Measurements from ENCODE around the gene CAB39.

CAB39 gene

GRCh38 chr2:230796280-230796862 is 83.7 kb downstream of the CAB39 start:
- Histone ChIP-seq H3K4me3 (ENCODE audit: low read depth, low read length) (no peak overlapping the region), H3K27me3 (ENCODE audit: insufficient read depth, low read depth, severe bottlenecking) (no peaks in the 10 kb centered on the region), H3K36me3 (peaks cover 25% of the 10 kb centered on the region), H3K27ac (no peak overlapping the region), H3K9me3 (ENCODE audit: severe bottlenecking) (no peaks in the 10 kb centered on the region)
- DNase-seq: no peak
- no peak for TF ChIP-seq CTCF (IDR thresholded peaks at IDR 0.05; ENCODE audit: low read depth, low read length)

- TF ChIP-seq CTCF (IDR thresholded peaks at IDR 0.05; ENCODE audit: low read depth, low read length): no peak
- Histone ChIP-seq H3K27me3 (ENCODE audit: insufficient read depth, low read depth, severe bottlenecking) (no peaks in the 10 kb centered on the region), H3K36me3 (peaks cover 20% of the 10 kb centered on the region), H3K4me3 (ENCODE audit: low read depth, low read length) (no peak overlapping the region), H3K27ac (no peak overlapping the region), H3K9me3 (ENCODE audit: severe bottlenecking) (no peaks in the 10 kb centered on the region)
- DNase-seq: no peak
Observed at GRCh38 chr2:230797515-230798495, 85.2 kb downstream of the CAB39 start.

DNA sequence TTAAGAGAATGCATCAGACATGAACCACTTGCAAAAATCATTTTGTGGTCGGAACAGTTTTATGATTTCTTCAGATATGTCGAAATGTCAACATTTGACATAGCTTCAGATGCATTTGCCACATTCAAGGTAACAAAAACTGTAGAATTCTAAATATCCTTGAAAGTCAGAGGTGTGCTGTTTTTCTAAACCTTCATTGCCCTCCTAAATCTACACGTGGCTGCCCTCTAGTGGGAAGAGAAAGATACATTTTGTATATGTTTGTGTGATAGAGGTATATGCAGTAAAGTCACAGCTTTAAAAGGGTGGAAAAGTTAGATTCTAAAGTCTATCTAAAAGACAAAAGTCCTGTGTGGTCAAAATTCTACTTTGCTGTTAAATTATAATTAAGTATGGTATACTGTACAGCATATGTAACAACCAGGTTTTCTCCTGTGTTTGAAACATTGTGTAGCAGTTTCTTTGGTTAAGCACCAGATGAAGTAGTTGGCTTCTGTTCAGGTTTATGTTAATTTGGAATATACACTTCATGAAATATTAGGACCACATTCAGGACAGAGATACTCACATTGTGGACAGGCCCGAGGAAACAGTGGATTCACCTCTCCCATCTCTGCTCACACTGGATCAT is 86.2 kb downstream of the CAB39 start:
- DNase-seq: peak; percentile 22
- Histone ChIP-seq H3K27me3 (ENCODE audit: insufficient read depth, low read depth, severe bottlenecking) (no peaks in the 10 kb centered on the region), H3K36me3 (peaks cover 13% of the 10 kb centered on the region), H3K27ac (no peak overlapping the region), H3K4me3 (ENCODE audit: low read depth, low read length) (no peak overlapping the region), H3K9me3 (ENCODE audit: severe bottlenecking) (no peaks in the 10 kb centered on the region)
- TF ChIP-seq CTCF (IDR thresholded peaks at IDR 0.05; ENCODE audit: low read depth, low read length): peak; percentile 33; the same call in 1 of the 2 replicates

DNA sequence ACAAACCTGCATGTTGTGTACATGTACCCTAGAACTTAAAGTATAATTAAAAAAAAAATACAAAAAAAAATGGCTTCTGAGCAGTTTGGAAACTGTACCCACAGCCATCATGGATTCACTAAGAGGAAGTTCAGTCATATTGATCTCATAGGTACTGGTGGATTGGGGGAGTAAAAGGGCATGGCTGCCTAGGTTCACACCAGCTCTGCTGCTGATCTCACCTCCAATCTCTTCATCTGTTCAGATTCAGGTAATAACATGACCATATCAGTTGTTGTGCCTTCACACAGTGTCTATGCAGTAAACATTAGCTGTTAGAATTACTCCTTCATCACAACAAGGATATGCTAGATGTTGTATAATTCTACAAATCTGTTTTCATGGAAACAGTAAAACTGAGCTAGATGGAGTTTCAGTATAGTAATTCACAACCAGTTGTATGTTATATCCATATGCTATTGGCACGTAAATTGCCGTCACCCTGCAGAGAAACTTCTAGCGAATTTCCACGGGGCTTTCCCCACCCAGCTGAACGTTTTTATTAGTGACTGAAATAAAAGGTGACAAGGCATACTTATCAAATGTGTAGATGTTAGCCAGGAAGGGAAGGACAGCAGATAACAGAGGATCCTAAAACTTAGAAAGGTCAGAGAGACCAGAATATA is 92.8 kb downstream of the CAB39 start:
- H3K27ac ChIP-seq: no peak overlapping the region
- peaks cover 2% of the 10 kb centered on the region for H3K36me3 ChIP-seq
- no peak overlapping the region for H3K4me3 ChIP-seq (ENCODE audit: low read depth, low read length)
- H3K9me3 ChIP-seq (ENCODE audit: severe bottlenecking): no peaks in the 10 kb centered on the region
- TF ChIP-seq CTCF (IDR thresholded peaks at IDR 0.05; ENCODE audit: low read depth, low read length): no peak
- no peak for DNase-seq
- no peaks in the 10 kb centered on the region for H3K27me3 ChIP-seq (ENCODE audit: insufficient read depth, low read depth, severe bottlenecking)

- no peak for TF ChIP-seq CTCF (IDR thresholded peaks at IDR 0.05; ENCODE audit: low read depth, low read length)
- Histone ChIP-seq H3K36me3 (peaks cover 17% of the 10 kb centered on the region), H3K9me3 (ENCODE audit: severe bottlenecking) (no peaks in the 10 kb centered on the region), H3K27me3 (ENCODE audit: insufficient read depth, low read depth, severe bottlenecking) (no peaks in the 10 kb centered on the region), H3K27ac (no peak overlapping the region), H3K4me3 (ENCODE audit: low read depth, low read length) (no peak overlapping the region)
- no peak for DNase-seq
Observed at GRCh38 chr2:230807729-230808128, 95.1 kb downstream of the CAB39 start.

Data from WERI-Rb-1 (cell line).